Dedifferentiated amniotic fluid mesenchymal stem cell (primary cell): ENCODE data around the gene KLHL29.

Experiments used
- DNase-seq: peaks from one replicate; pipeline ENCODE4 v3.0.0-alpha.2; 2016; ENCODE audit errors: extremely low spot score

The KLHL29 gene

DNA sequence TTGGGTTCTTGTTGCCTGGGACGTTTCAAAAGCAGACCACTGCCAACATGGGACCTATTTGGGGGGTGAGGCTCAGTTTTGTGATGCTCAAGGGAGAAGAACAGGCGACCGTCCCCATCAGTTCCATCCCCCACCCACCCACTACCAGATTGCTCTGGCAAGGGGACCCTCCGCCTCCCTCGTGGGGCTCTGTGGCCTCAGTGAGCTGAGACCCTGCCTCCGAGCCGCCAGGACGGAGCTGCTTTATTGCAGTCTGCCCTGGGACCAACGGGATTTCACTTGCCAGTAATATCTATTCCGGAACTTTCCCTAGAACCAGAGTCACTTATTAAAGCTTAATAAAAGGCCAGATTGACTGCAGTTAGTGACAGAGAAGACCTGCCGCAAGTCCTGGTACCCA, 146.3 kb downstream of the KLHL29 start:
- no peak for DNase-seq

DNA sequence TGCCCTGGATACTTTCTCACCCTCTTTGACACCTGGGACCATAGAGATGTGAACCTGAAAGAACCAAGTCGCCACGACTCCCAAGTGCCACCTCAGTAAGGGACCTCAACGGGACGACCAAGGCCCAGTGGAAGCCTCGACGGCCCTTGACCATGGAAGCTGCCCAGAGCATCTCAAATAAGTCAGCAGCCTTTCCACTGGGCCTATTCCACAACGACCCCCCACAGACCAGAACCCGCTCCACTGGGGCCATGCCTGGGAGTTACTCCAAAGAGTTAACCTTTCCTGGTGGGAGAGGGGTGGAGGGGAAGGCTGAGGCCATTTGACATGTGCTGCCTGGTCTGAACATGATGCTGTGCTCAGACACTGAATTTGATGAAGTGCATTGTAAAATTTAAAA, 146.9 kb downstream of the KLHL29 start:
- DNase-seq = no peak

DNA sequence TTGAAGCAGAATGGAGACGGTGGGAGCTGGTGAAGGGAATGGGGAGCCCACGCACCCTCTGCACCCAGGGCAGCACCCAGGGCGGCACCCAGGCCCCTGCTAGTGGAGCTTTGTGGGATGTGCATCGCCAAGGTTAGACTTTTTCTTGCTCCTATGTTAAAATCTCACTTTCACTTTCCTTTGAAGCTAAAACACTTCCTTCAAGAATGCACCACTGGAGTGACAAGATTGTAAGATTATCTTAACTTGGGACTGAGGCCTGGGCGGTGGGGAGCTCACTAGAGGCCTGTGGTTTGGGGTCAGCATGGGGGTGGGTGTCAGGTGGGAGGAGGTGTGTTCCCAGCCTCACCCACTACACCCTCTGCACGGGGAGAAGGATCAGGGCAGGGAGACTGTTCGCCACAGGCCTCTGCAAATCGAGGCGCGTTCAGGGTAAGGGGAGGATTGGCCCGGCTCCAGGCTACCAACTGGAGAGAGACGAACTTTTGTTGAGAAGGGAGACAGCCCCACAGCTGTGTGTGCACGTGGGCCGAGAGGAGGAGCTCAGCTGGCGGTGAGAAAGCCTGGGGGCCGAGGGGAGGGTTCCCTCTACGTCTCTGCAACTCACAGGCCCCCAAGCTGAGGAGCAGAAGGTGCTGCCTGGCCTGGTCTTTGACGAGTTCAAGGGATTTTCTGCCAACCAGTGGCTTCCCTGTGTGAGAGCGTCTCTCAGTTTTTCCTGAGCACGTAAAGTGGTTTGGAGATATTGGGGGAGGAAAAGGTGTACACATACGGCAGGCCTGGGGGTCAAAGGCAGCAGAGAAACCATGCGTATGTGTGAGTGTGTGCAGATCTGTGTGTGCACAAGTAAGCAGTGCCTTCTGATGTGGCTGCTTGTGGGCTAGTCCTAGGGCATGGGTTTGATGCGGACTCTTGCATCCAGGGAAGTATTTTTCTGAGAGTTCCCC, 147.7 kb downstream of the KLHL29 start:
- no peak for DNase-seq

DNA sequence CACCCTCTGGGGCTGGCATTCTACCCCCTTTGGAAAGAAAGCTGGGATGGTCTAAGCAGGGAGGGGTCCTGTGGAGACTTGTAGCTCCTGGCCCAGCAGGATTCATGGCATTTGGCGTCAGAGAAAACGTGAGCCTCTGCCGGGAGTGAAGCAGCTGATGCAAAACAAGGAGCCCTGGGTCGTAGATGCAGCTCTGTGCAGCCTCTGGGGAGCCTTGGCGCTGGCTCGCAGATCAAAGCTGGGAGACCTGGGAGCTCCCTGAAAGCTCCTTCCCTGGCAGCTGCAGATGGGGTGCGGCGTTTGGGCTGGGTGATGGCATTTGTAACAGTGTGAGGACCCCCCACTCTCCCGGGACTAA, 148.3 kb downstream of the KLHL29 start:
- DNase-seq = no peak

DNA sequence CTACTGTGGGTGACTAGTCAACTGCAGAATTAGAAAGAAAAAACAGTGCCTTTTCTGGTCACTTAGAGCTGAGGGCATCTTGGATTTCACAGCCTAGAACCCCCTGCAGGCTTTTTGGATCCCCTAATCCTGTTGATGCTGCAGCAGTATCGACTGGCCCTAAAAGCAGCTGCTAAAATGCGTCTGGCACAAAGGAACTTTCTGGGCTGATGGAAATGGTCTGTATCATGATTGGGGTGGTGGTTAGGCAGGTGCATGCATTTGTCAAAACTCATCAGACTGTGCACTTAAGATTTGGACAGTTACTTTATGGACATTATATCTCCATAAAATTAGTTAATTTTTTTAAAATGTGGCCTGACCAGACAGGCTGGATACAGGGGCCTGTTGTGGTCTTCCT, 149.8 kb downstream of the KLHL29 start:
- no peak for DNase-seq

DNA sequence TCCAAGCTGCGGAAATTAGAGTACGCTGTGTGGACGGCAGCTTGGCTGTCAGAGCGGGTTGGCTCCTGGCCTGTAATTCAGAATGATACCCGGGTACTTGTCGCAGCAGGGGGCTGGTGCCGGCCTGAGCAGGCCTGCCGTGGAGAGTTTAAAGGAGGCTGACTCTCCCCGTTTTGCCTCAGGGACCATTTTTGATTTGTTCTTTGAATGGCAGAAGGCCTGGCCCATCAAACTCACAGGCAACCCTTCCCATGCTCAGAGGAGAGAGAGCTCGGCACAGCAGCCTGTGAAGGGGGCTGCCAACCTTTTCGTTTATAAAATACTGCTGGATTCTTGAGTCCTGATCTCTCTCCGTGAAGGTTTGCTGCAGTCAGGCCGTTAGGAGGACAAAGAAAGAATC, 151.3 kb downstream of the KLHL29 start:
- no peak for DNase-seq

DNA sequence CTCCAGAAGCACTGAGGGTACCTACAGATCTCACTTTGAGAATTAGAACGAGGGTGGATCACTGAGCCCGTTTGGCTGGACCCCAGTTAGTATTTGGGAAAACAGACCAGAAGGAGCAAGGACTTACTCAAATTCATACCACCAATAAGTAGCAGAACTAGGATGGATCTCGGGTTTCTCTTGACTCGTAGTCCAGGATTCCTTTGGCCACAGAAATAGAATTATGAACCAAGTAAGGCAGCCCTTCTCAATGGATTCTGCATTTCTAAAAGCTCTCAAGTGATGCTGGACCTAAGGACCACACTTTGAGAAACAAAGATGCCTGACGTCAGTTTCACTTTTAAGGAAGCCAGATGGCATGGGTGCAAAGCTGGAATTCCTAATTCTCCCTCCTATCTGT, 153.0 kb downstream of the KLHL29 start:
- DNase-seq = no peak

DNA sequence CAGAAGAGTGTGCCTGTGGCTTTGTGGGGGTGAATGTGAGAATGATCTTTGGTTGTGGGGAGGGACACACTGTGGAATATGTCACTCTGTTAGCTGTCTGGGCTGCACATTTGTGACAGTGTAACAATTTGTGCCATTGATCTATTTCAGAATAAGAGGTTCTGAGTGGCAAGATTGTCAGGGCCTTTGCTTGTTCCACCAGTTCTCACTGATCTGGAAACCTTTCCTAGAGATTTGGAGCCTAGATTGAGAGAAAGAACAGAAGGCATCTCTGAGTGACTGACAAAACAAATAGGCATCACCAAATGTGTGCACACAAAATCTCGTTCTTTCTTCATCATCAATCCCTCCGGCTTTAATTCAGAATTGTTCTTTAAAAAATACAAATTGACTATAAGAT, 153.6 kb downstream of the KLHL29 start:
- no peak for DNase-seq

DNA sequence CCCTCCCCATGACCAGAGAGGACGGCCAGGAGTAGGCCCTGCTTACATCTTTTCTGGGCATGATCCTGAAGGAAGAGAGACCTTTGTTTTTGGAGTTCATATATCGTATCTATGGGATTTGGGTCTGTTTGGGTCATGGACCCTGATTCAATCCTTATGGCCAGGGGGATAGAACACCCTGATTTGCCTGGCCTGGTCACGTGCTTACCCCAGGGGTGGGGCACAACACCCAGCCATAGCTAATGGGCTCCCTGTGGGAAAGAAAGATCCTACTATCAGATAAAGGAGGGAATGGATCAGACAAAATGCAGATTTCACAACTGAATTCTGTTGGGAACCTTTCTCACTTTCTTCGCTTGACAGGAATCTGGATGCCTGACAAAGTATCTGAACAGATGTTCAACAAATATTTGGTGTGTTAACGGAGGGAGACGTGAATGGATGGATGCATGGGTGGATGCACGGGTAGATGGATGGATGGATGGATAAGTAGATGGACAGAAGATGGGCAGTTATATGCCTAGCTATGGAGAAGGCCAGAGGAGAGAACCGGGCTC, 155.9 kb downstream of the KLHL29 start:
- no peak for DNase-seq

DNA sequence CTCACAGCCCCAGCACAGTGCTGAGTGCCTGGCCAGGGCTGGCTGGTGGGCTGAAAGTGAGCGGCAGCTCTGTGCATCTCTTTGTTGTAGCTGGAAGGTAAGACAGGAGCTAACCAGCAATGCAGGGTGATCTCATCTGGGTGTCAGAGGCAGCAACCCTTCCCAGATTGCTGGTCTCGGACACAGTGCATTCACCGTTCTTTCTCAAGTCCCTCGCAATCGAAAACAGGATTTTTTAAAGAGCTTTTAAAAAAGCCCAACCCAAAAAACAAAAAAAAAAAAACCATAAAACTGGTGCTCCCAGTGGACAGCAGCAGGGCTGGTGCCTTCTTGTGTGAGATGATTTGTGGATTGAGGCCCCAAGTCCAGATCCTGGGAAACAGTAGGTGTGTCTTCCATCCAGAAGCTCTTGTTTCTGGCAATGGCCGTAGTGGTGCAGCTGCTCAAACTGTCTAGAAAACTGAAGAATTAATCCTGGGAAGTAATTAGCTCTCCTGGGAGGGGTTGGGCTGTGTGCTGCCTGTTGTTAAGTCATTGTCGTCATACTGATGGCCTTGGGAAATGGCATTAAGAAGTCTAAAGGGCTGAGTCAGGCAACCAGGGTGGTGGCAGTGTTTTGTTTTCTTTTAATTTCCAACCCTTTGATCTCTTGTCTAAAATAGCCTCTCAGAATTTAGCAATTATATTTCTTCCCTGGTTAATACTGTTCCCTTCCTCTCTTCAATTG, 156.7 kb downstream of the KLHL29 start:
- DNase-seq = no peak

DNA sequence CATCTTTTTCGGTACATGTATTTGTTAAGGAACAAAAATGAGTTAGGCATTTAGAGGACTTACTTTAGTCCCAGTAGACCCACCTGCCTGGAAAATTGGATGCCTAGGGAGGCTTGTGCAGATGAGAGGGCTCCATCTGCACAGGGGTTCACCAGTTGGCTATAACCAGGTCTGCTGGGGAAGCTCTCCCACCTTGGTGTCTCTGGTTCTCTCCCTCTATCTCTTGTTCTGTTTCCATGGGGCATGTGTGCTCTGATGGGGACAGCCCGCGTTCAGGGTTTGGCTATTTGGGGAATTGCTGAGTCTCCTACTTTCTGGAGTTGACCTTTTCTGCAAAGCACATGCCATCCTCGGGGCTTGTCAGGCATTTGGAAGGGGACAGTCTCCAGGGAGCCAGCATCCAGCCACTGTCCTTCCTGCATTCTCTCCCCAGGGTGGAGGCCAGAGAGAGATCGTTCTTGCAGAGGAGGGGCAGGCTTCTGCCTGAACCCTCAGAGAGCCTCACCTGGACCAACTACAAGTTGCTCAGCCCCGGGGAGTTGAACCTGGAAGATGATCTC, 157.3 kb downstream of the KLHL29 start:
- DNase-seq = no peak

DNA sequence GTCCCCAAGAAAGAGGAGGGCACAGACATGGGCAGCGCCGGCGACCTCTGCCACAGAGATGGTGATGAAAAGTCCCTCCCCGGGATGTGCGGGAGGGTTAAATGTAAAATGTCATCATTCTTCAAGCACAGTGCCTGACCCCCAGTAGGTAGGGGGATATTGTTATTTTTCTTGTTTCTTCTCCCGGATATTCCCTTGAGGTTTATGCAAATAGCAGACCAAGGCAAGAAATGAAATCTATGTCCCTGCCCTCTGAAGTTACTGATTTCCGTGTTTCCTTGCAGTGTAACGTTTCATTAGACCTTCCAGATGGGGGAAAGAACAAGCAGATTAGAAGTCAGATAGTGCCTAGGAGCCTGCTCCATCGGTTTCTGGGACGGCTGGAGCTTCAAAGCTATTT, 158.3 kb downstream of the KLHL29 start:
- no peak for DNase-seq

DNA sequence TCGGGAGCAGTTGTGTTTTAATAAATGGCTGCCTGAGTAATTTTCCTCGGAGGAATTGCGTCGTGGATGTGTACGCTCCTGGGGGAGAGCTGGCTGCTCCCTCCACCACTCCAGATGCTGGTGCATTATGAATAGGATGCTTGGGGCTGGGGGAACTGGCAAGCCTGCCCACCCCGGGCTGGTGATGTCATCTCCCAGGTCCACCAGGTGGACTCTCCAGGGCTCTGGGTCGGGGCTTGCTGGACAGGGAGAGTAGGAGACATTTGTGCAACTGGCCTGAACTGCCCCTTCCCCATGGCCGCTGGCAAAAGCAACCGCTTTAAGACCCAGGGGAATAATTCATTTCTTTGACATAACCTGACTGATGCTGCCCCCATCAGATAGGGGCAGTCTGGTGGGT, 158.7 kb downstream of the KLHL29 start:
- no peak for DNase-seq

DNA sequence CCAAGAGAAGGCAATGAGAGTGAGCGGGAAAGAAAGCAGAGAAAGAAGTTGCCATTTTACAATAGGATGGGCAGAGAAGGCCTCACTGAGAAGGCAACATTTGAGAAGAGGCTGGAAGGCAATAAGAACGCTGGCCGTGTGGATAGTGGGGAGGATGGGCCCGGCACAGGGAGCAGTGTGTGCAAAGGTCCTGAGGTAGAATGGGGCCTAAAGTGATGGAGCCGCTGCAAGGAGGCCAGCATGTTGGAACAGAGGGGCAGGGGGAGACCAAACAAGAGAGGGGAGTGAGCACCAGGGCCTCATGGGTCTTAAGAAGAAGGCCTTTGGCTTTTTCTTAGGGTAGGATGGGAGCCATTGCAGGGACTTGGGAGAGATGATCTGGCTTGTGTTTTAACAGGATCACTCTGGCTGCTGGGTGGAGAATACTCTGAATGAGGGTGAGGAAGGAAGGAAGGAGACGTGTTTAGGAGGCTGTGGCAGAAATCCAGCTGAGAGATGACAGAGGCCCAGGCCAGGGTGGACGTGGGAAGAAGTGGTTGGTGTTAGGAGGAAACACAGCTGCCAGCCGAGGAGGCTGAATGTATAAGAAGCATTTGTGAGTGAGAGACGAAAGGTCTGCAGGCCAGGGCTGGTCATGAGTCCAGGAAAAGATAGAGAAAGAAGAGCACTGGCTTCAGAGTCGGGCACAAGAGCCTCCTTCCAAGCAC, 159.8 kb downstream of the KLHL29 start:
- DNase-seq = no peak

DNA sequence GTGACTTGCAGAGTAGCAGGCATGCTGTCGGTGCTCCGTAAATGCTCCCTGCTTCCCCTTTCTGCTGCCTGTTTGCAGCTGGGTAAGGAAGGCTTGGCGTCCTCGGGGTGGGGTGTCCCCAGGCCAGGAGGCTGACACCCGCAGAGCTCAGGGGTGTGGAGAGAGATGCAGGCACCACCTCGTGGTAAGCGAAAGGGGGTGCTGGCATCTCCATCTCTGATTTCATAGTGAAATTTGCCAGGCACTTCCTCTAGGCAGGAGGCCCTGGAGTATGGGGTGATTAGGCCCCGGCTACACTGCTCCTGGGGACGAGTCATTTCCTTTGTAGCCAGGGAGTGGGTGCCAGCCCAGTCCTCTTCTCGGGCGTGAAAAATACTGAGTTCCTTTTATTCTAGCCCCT, 160.4 kb downstream of the KLHL29 start:
- DNase-seq = no peak

DNA sequence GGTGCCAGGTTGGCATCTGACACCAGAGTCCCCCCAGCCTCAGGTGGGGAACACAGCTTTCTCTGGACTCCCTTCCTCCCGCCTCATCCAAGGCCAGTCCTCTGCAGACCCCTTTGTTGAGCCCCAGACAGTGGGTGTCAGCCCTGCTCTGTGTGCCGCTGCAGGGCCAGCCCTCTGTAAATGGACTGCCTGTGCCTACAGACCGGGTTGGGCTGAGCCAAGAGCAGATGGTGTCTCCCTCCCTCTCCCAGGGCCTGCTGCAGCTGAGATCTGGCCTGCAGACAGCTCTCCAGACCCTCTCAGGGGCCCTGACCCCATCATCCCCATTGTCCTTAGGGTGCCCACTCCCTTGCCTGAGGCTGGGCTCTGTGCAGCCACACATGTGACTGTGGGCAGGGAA, 160.8 kb downstream of the KLHL29 start:
- DNase-seq = no peak

DNA sequence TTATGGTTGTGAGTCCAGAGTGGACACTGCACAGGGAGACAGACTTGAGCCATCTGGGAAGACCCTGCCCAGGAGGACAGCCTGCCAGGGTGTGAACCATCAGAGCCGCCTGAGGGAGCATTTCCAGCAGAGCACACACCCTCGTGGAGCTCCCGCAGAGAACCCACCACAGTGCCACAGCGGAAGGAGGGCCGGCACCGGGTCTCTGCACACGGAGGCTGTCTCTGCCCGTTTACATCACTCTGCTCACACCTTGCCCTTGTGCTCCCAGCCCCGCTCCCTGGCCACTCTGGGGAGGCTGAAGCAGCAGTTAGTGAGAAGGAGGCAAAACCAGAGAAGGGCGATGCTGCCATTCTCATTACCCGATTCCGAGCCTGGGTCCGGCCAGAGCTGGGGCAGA, 161.9 kb downstream of the KLHL29 start:
- DNase-seq = no peak

DNA sequence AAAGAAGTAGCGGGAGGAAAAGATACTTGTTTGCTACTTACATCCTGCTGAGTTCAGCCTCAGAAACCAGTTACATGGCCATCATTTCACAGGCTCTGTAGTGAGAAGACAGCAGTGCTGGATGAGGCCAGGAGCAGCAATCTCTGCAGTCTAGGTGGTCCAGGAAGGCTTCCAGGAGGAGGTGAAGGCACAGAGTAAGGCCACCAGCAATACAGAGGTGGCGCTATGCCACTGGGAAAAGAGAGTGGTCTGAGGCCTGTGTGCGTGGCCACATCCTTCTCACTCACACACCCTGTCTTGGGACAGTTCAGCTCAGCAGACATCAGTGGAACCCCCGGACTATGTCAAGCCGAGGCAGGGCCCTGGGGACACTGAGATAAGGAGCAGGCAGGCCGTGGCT, 162.7 kb downstream of the KLHL29 start:
- no peak for DNase-seq

DNA sequence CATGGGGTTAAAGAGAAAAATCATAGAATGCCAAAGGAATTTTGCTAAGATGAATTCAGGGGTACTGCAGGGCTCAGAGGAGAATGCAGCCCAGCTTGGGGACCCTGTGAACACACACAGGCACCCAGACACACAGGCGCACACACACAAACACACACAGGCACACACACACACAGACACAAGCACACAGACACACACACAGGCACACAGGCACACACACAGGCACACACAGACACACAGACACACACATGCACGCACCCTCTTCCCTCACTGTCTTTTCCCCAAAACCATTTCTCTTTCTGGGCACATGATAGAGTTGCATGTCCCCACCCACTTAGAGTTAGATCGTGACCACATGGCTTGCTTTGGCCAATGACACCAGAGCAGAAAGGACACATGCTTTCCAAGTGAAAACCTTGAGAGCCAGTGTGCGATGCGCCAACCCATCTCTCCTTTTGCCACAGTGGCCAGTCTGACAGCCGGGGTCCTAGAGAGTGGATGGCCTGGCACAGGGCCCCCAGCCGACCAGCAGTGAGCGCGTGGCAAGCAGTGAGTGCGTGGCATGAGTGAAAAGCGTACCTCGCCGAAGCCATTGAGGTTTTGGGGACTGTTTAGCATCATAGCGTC, 163.3 kb downstream of the KLHL29 start:
- no peak for DNase-seq

DNA sequence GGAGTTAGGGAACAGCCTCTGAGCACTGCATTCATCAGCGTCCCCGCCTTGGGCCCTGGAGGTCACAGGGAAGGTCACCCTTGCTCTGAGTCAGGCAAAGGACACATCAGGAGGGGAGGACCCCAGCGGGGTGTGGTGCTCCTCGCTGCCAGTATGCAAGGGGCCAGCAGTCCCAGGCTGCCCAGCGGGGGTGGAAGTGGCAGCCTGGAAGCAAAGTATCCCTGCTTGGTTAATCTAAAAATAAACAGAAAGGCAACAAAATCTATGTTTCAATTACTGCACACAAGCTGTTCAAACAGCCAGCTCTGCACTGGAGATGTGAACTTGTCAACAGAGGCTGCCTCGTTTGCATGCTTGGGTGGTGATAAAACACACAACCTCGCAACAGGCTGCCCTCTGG, 164.1 kb downstream of the KLHL29 start:
- DNase-seq = no peak

DNA sequence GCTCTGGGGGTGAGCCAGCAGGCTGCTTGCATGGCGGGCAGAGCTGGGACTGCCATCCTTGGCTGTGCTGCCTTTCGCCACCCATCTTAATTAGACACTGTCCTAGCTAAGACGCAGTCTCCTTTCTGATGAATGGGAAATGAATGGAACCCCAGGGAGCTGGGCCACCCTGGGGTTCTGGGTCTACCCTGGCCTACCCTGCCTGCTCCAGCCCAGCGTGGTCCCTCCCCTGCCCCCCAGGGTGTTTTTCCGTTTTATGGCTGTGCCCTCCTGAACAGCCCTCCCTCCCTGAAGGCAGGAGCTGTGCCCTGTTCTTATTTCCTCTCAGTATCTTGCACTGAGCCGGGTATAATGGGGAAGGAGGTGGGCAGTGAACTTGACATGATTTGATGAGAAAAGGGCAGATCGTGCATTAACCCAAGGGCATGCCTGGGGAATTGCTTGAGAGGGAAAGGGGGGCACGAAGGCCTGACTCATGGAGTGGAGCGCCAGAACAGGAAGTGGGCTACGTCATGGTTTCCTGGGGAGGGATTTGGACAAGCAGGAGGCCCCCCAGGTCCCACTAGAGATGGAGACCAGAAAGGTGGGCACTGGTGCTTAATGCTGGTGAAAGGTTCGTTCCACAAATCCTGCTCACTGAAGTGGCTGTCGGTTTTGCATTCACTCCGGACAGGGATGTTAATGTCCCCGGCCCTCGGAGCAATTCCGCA, 165.0 kb downstream of the KLHL29 start:
- no peak for DNase-seq
